SK-N-SH (cell line): Measurements from ENCODE around the gene GUCA1A. TPM values are rescaled to one million over a fixed set of nuclear protein-coding genes. Genes with fewer than 3 reads are reported as not detected.

Experiments used
- CTCF ChIA-PET: fragments of 300-600, 350-600 bp; formaldehyde crosslinking; extraction: SDS; loops from one replicate; lab custom pipeline; 2021; lab: Yijun Ruan, JAX
- POLR2A ChIA-PET: fragments of 350-600 bp; sonication (Branson Sonifier 250); formaldehyde crosslinking; extraction: SDS; loops from one replicate; lab custom pipeline; 2020; ENCODE audit warnings: antibody characterized with exemption, inconsistent platforms; lab: Yijun Ruan, JAX
- DNase-seq: peaks from one replicate; pipeline ENCODE4 v3.0.0; 2012
- H2AFZ ChIP-seq: fragments of 200-600 bp; sonication (generic); 2 replicates; pipeline ENCODE4 v1.8.1; 2016; ENCODE audit warnings: antibody characterized with exemption, mild to moderate bottlenecking, low read depth
- H3F3A ChIP-seq: fragments of 200-600 bp; sonication (generic); replicated peaks from 2 replicates; pipeline ENCODE3; 2016; ENCODE audit warnings: antibody characterized with exemption, mild to moderate bottlenecking; ENCODE audit not compliant: insufficient read depth
- H3K27ac ChIP-seq, 2 experiments: fragments of 200-500 bp in 1 of 2; fragments of 200-600 bp in 1 of 2; sonication (Bioruptor generic) in 1 of 2; sonication (generic), shearing (Covaris generic) in 1 of 2; 2 replicates each; pipeline versions ENCODE4 v1.5.1 to v1.6.1; 2014 to 2016; ENCODE audit warnings: low read depth in 2 of 2, inconsistent platforms in 1 of 2, low read length in 1 of 2, mild to moderate bottlenecking in 1 of 2, mixed read lengths in 1 of 2
- H3K27me3 ChIP-seq: fragments of 200-600 bp; sonication (generic), shearing (Covaris generic); 2 replicates; pipeline ENCODE4 v1.6.1; 2016; ENCODE audit warnings: mixed run types; ENCODE audit not compliant: insufficient read depth
- H3K36me3 ChIP-seq, 2 experiments: fragments of 200-500 bp in 1 of 2; fragments of 200-600 bp in 1 of 2; sonication (Bioruptor generic) in 1 of 2; sonication (generic) in 1 of 2; replicated peaks in 1 of 2; 2 replicates each; pipeline versions ENCODE3 to v1.5.1; 2014 to 2016; ENCODE audit warnings: low read length in 1 of 2, mild to moderate bottlenecking in 1 of 2; ENCODE audit not compliant: insufficient read depth in 2 of 2, control insufficient read depth in 1 of 2
- H3K4me1 ChIP-seq, 2 experiments: fragments of 200-500 bp in 1 of 2; fragments of 200-600 bp in 1 of 2; sonication (Bioruptor generic) in 1 of 2; sonication (generic), shearing (Covaris generic) in 1 of 2; 2 replicates each; pipeline versions ENCODE4 v1.5.1 to v1.6.1; 2014 to 2016; ENCODE audit warnings: low read depth in 1 of 2, low read length in 1 of 2, mixed run types in 1 of 2; ENCODE audit not compliant: insufficient read depth in 2 of 2, control insufficient read depth in 1 of 2
- H3K4me2 ChIP-seq: fragments of 200-600 bp; sonication (generic), shearing (Covaris generic); 2 replicates; pipeline ENCODE4 v1.6.1; 2017; ENCODE audit warnings: mixed run types
- H3K4me3 ChIP-seq, 2 experiments: fragments of 200-500 bp in 1 of 2; fragments of 200-600 bp in 1 of 2; sonication (Bioruptor generic) in 1 of 2; sonication (generic), shearing (Covaris generic) in 1 of 2; 2 replicates each; pipeline versions ENCODE4 v1.5.1 to v1.8.1; 2014 to 2016; ENCODE audit warnings: low read depth in 2 of 2, inconsistent platforms in 1 of 2, low read length in 1 of 2, mild to moderate bottlenecking in 1 of 2, mixed read lengths in 1 of 2, moderate library complexity in 1 of 2
- H3K79me2 ChIP-seq: fragments of 200-600 bp; sonication (generic); 2 replicates; pipeline ENCODE4 v1.8.1; 2017; ENCODE audit warnings: mild to moderate bottlenecking; ENCODE audit not compliant: insufficient read depth
- H3K9ac ChIP-seq: fragments of 200-600 bp; sonication (generic); 2 replicates; pipeline ENCODE4 v1.6.1; 2017; ENCODE audit warnings: mixed run types
- H3K9me2 ChIP-seq: fragments of 200-600 bp; sonication (generic); 2 replicates; pipeline ENCODE4 v1.6.1; 2017; ENCODE audit warnings: mixed run types
- H3K9me3 ChIP-seq: fragments of 200-600 bp; sonication (generic); 2 replicates; pipeline ENCODE4 v1.6.1; 2017; ENCODE audit warnings: mixed run types, mild to moderate bottlenecking, moderate library complexity
- H4K20me1 ChIP-seq: fragments of 200-600 bp; sonication (generic); 2 replicates; pipeline ENCODE4 v1.6.1; 2017; ENCODE audit warnings: mild to moderate bottlenecking, mixed run types; ENCODE audit not compliant: insufficient read depth
- CHD2 ChIP-seq: fragments of 150-350 bp; IDR thresholded peaks from 2 replicates; pipeline ENCODE4 v1.6.1; 2018; ENCODE audit warnings: low read length; ENCODE audit not compliant: partially characterized antibody
- EP300 ChIP-seq, 2 experiments: IDR thresholded peaks; 2 replicates each; pipeline versions ENCODE4 v1.4.0 to v1.6.1; 2012; ENCODE audit warnings: borderline replicate concordance in 1 of 2, low read depth in 1 of 2, low read length in 1 of 2
- EZH2phosphoT487 ChIP-seq: fragments of 200-600 bp; sonication (generic); IDR thresholded peaks from 2 replicates; pipeline ENCODE4 v1.6.1; 2017; ENCODE audit warnings: low read depth, mixed run types, mild to moderate bottlenecking, antibody characterized with exemption, moderate library complexity, borderline replicate concordance
- FOSL2 ChIP-seq: IDR thresholded peaks from 2 replicates; pipeline ENCODE4 v1.4.0; 2012; ENCODE audit warnings: low read depth, mild to moderate bottlenecking, moderate library complexity, borderline replicate concordance
- FOXJ3 ChIP-seq: sonication (generic); formaldehyde crosslinking; IDR thresholded peaks from 2 replicates; pipeline ENCODE4 v1.5.1; 2020; ENCODE audit warnings: mild to moderate bottlenecking, missing genetic modification reagents
- FOXM1 ChIP-seq: IDR thresholded peaks from 2 replicates; pipeline ENCODE4 v1.4.0; 2012; ENCODE audit warnings: low read depth, mild to moderate bottlenecking
- GABPA ChIP-seq: IDR thresholded peaks from 2 replicates; pipeline ENCODE4 v1.4.0; 2012; ENCODE audit warnings: low read depth, mild to moderate bottlenecking
- GATA2 ChIP-seq: sonication (generic); formaldehyde crosslinking; IDR thresholded peaks from 2 replicates; pipeline ENCODE4 v1.5.0; 2020; ENCODE audit warnings: mild to moderate bottlenecking, missing genetic modification reagents
- IRF3 ChIP-seq: fragments of 150-350 bp; IDR thresholded peaks from 2 replicates; pipeline ENCODE4 v1.6.1; 2016; ENCODE audit warnings: mild to moderate bottlenecking, low read depth, low read length
- MEF2A ChIP-seq: IDR thresholded peaks from 2 replicates; pipeline ENCODE4 v1.4.0; 2012; ENCODE audit warnings: low read depth, borderline replicate concordance
- MXI1 ChIP-seq: IDR thresholded peaks from 2 replicates; pipeline ENCODE4 v1.6.1; 2012; ENCODE audit warnings: mild to moderate bottlenecking, low read depth, low read length, improper control_type of control experiment
- POLR2AphosphoS5 ChIP-seq: IDR thresholded peaks from 2 replicates; pipeline ENCODE4 v1.6.1; 2012; ENCODE audit warnings: low read depth, low read length
- RCOR1 ChIP-seq: fragments of 150-350 bp; IDR thresholded peaks from 2 replicates; pipeline ENCODE4 v1.6.1; 2017; ENCODE audit warnings: antibody characterized with exemption, low read length
- REST ChIP-seq: IDR thresholded peaks from 2 replicates; pipeline ENCODE4 v1.6.1; 2012; ENCODE audit warnings: mild to moderate bottlenecking, low read depth, low read length, moderate library complexity
- RFX5 ChIP-seq: IDR thresholded peaks from 2 replicates; pipeline ENCODE4 v1.6.1; 2012; ENCODE audit warnings: mild to moderate bottlenecking, improper control_type of control experiment, low read length
- RXRA ChIP-seq: IDR thresholded peaks from 2 replicates; pipeline ENCODE4 v1.4.0; 2012; ENCODE audit warnings: low read depth, mild to moderate bottlenecking, borderline replicate concordance
- SIN3A ChIP-seq: IDR thresholded peaks from 2 replicates; pipeline ENCODE4 v1.6.1; 2012; ENCODE audit warnings: low read depth, mild to moderate bottlenecking, low read length, moderate library complexity, borderline replicate concordance
- SMC3 ChIP-seq: IDR thresholded peaks from 2 replicates; pipeline ENCODE4 v1.6.1; 2012; ENCODE audit warnings: low read depth, low read length, improper control_type of control experiment
- TAF1 ChIP-seq: IDR thresholded peaks from 2 replicates; pipeline ENCODE4 v1.6.1; 2012; ENCODE audit warnings: low read depth, mild to moderate bottlenecking, low read length, moderate library complexity, borderline replicate concordance
- TCF12 ChIP-seq: IDR thresholded peaks from 2 replicates; pipeline ENCODE4 v1.4.0; 2012
- USF2 ChIP-seq: fragments of 150-350 bp; IDR thresholded peaks from 2 replicates; pipeline ENCODE4 v1.6.1; 2017; ENCODE audit warnings: antibody characterized with exemption, low read length, low read depth, borderline replicate concordance
- WGBS: methylation state at CpG from one replicate; pipeline ENCODE4 v1.1.6; 2017; ENCODE audit warnings: low lambda C conversion rate; 5-methylcytosine and 5-hydroxymethylcytosine counted together
- polyA plus RNA-seq, 3 experiments: library from polyadenylated mRNA; depleted of rRNA; stranded (reverse); fragments of >200 nt; gene quantifications; 2 replicates each; pipeline ENCODE4 v1.2.3, GENCODE V29; 2012

Gene GUCA1A
- polyA plus RNA-seq, 1 of the 3 experiments (the other 2 are of a cell fraction) = 0.77 TPM

GRCh38 chr6:42159431-42160024, 13.6 kb upstream of the GUCA1A start:
- ChIA-PET POLR2A (interaction anchor here (0.6 kb wide), 1 partner anchor 36 kb away, joined by 3 read pairs; no protein-coding TSS in a partner anchor), CTCF (interaction anchor here (0.7 to 1.1 kb wide), 3 partner anchors 9 to 239 kb away, joined by 3 to 4 read pairs (median 3); partner anchors contain the start of genes BYSL and MED20)
- DNase-seq = no peak
- Histone ChIP-seq H3F3A (no peaks in the 10 kb centered on the region), H2AFZ (no peak overlapping the region), H3K27me3 (no peaks in the 10 kb centered on the region), H3K9ac (no peak overlapping the region), H3K36me3 (no peaks in the 10 kb centered on the region), H3K4me1 (peaks cover 0 to 11% of the 10 kb centered on the region in 2 experiments; a peak in 2 of 4 replicates), H3K9me2 (no peaks in the 10 kb centered on the region), H4K20me1 (no peaks in the 10 kb centered on the region), H3K27ac (no peak overlapping the region), H3K4me2 (no peak overlapping the region), H3K79me2 (no peaks in the 10 kb centered on the region)
- WGBS = 60% methylated on average over 3 of the region's 4 CpGs
- TF ChIP-seq IRF3 (no peak), FOXM1 (no peak), RCOR1 (no peak), FOXJ3 (no peak), GATA2 (CRISPR knock-in tag) (no peak), MEF2A (no peak), TCF12 (no peak), MXI1 (no peak), FOSL2 (no peak), GABPA (no peak), TAF1 (no peak), EP300 (IDR thresholded peaks at IDR 0.05; ENCODE audit: borderline replicate concordance in 1 of 2, low read depth in 1 of 2, low read length in 1 of 2) (no peak), RFX5 (no peak), USF2 (no peak), CHD2 (no peak)
- TF ChIP-seq, all 33 proteins: peak for 0
- H3K9me3 ChIP-seq = no peaks in the 10 kb centered on the region
- no peak overlapping the region for H3K4me3 ChIP-seq

- WGBS = 96% methylated on average over 7 of the region's 7 CpGs
- CTCF ChIA-PET = interaction anchor here (1.1 to 10.3 kb wide), 3 partner anchors 82 to 385 kb away, joined by 4 to 159 read pairs (median 4); no protein-coding TSS in a partner anchor
- TF ChIP-seq POLR2AphosphoS5 = no peak
- no peak for TF ChIP-seq USF2
- no peak for TF ChIP-seq SMC3
- no peak for TF ChIP-seq RXRA
- TF ChIP-seq REST = no peak
- TF ChIP-seq FOXM1 = no peak
- TF ChIP-seq FOXJ3 = no peak
- no peak for TF ChIP-seq CHD2
- TF ChIP-seq SIN3A = no peak
- no peak for TF ChIP-seq TAF1
- no peak for TF ChIP-seq EZH2phosphoT487
- TF ChIP-seq GABPA = no peak
These were observed 10.8 kb upstream of the GUCA1A start for GRCh38 chr6:42162384-42162783.

More at GRCh38 chr6:42162384-42162783, 10.8 kb upstream of the GUCA1A start:
- Histone ChIP-seq H4K20me1 (no peaks in the 10 kb centered on the region), H3K4me1 (peaks cover 0 to 11% of the 10 kb centered on the region in 2 experiments; a peak in 2 of 4 replicates), H3K4me3 (no peak overlapping the region), H3K9me2 (no peaks in the 10 kb centered on the region), H3K27me3 (no peaks in the 10 kb centered on the region), H3K27ac (no peak overlapping the region), H3K4me2 (no peak overlapping the region), H3K9me3 (no peaks in the 10 kb centered on the region), H3K9ac (no peak overlapping the region), H3K79me2 (no peaks in the 10 kb centered on the region), H3K36me3 (no peaks in the 10 kb centered on the region), H2AFZ (no peak overlapping the region), H3F3A (no peaks in the 10 kb centered on the region)
- POLR2A ChIA-PET = no interaction called here
- DNase-seq = no peak
